ENCODE results near the gene JARID2. TPM values are rescaled to one million over a fixed set of nuclear protein-coding genes. Genes with fewer than 3 reads are reported as not detected.

The JARID2 gene
- total and polyA plus RNA-seq, 9 of the 15 experiments (the other 6 are each of a cell fraction or from before 2014, with no cell fraction given), result 5.0 to 29.0 (median 15.6) TPM

DNA sequence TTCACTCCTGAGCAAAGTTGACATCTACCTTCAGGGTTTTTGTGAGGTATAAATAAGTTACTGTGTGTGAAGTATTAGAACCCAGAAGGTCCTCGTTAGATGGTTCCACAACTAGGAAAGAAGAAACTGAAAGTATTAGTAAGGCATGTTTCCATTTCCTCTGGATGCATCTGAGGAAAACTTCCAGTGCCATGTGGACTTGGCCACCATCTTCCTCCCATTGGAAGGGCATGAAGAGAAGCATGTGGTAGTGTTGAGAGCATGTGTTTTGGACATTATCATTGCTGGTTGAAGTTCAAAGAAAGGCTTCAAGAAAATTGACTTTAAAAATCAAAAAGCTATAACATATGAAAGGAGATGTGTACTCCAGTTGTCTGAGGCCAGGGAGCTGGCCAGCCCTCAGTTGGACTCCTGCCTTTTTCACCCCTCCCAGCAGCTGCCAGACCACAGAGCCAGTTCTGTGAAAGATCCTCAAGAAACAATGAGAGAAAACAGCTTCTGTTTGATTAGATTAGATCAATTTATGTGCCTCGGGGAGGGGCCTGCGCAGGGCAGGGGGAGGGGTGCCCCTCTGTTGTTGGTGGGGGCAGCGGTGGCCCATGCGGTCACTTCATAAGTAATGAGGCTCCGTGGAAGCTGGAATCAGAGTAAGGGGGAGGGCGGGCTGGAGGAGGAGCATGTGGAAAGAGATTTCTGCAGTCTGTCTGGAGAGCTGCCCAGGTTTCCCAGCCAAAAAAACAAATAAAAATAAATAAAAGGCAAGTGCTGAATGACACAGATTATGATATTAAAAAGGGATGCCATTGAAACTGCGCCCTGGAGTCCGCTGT, 154.0 kb downstream of the JARID2 start (continued):
- TF ChIP-seq ZNF561 (CRISPR knock-in tag; conservative IDR thresholded peaks at IDR 0.05) (no peak), HMGXB4 (CRISPR knock-in tag; IDR thresholded peaks at IDR 0.05) (no peak), HNRNPLL (IDR thresholded peaks at IDR 0.05; ENCODE audit: low read depth, low read length, poor library complexity, severe bottlenecking) (peak; percentile 6), MXI1 (IDR thresholded peaks at IDR 0.05; ENCODE audit: low read depth, low read length) (no peak), ZNF146 (CRISPR knock-in tag; IDR thresholded peaks at IDR 0.05; ENCODE audit: unreplicated experiment) (no peak), MYC (IDR thresholded peaks at IDR 0.05; ENCODE audit: low read depth, low read length) (peak; percentile 62), MYC (CRISPR knock-in tag; IDR thresholded peaks at IDR 0.05; ENCODE audit: borderline replicate concordance, low read depth) (no peak), SRSF7 (optimal IDR thresholded peaks at IDR 0.05; ENCODE audit: low read depth, low read length) (no peak), NCOR1 (IDR thresholded peaks at IDR 0.05) (peak; percentile 44; the same call in 1 of the 2 replicates), KLF16 (IDR thresholded peaks at IDR 0.05) (peak; percentile 60), NFIC (IDR thresholded peaks at IDR 0.05) (peak; percentile 61), TEAD4 (IDR thresholded peaks at IDR 0.05; ENCODE audit: low read length) (peak; percentile 80), TEAD4 (CRISPR knock-in tag; IDR thresholded peaks at IDR 0.05; ENCODE audit: borderline replicate concordance) (no peak), HMGN3 (IDR thresholded peaks at IDR 0.05; ENCODE audit: borderline replicate concordance, extremely low read depth, insufficient read length, low read depth, low read length) (peak; percentile 7), ZNF134 (CRISPR knock-in tag; conservative IDR thresholded peaks at IDR 0.05) (no peak), ZNF232 (CRISPR knock-in tag; IDR thresholded peaks at IDR 0.05) (no peak), SMARCA4 (IDR thresholded peaks at IDR 0.05) (peak; percentile 39; the same call in 1 of the 2 replicates), PHF20 (IDR thresholded peaks at IDR 0.05; ENCODE audit: partially characterized antibody) (no peak), KAT7 (CRISPR knock-in tag; IDR thresholded peaks at IDR 0.05; ENCODE audit: borderline replicate concordance) (no peak), XRCC5 (IDR thresholded peaks at IDR 0.05; ENCODE audit: low read depth, low read length) (no peak), PHF21A (IDR thresholded peaks at IDR 0.05; ENCODE audit: borderline replicate concordance, low read depth) (0 out of 2 replicates have a peak, but pooled peaks have one; percentile 38)
- TF ChIP-seq, protein P1, sequence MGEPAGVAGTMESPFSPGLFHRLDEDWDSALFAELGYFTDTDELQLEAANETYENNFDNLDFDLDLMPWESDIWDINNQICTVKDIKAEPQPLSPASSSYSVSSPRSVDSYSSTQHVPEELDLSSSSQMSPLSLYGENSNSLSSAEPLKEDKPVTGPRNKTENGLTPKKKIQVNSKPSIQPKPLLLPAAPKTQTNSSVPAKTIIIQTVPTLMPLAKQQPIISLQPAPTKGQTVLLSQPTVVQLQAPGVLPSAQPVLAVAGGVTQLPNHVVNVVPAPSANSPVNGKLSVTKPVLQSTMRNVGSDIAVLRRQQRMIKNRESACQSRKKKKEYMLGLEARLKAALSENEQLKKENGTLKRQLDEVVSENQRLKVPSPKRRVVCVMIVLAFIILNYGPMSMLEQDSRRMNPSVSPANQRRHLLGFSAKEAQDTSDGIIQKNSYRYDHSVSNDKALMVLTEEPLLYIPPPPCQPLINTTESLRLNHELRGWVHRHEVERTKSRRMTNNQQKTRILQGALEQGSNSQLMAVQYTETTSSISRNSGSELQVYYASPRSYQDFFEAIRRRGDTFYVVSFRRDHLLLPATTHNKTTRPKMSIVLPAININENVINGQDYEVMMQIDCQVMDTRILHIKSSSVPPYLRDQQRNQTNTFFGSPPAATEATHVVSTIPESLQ (CRISPR knock-in tag; IDR thresholded peaks at IDR 0.05), result no peak
- TF ChIP-seq, protein P2, sequence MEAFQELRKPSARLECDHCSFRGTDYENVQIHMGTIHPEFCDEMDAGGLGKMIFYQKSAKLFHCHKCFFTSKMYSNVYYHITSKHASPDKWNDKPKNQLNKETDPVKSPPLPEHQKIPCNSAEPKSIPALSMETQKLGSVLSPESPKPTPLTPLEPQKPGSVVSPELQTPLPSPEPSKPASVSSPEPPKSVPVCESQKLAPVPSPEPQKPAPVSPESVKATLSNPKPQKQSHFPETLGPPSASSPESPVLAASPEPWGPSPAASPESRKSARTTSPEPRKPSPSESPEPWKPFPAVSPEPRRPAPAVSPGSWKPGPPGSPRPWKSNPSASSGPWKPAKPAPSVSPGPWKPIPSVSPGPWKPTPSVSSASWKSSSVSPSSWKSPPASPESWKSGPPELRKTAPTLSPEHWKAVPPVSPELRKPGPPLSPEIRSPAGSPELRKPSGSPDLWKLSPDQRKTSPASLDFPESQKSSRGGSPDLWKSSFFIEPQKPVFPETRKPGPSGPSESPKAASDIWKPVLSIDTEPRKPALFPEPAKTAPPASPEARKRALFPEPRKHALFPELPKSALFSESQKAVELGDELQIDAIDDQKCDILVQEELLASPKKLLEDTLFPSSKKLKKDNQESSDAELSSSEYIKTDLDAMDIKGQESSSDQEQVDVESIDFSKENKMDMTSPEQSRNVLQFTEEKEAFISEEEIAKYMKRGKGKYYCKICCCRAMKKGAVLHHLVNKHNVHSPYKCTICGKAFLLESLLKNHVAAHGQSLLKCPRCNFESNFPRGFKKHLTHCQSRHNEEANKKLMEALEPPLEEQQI (IDR thresholded peaks at IDR 0.05), result no peak

Data from K562 (cell line).